Measurements from ENCODE around the gene ZNF106. TPM values are rescaled to one million over a fixed set of nuclear protein-coding genes. Genes with fewer than 3 reads are reported as not detected.

Gene ZNF106
- total and polyA plus RNA-seq, 7 donors: 10.9 to 107 (median 69.4) TPM

GRCh38 chr15:42511007-42511391 is 20.1 kb upstream of the ZNF106 start:
- peak overlapping the region in 1 of 4 donors; percentile 8 for H3K4me3 ChIP-seq
- peaks cover 0 to 23% (median 19%) of the 10 kb centered on the region in 4 donors for H3K4me1 ChIP-seq
- DNase-seq: no peak
- peaks cover 0 to 29% (median 3%) of the 10 kb centered on the region in 4 donors for H3K36me3 ChIP-seq
- no peaks in the 10 kb centered on the region for H3K27me3 ChIP-seq
- peak in 1 of 4 donors; percentile 45 for TF ChIP-seq POLR2AphosphoS5 (IDR thresholded peaks at IDR 0.05)
- no peak for TF ChIP-seq POLR2A (IDR thresholded peaks at IDR 0.05)
- 61 to 81% methylated on average over 4 of the region's 4 CpGs for WGBS, 2 donors
- no peaks in the 10 kb centered on the region for H3K9me3 ChIP-seq
- intact Hi-C loops (cut with DNase I): no loop called here
- peak overlapping the region in 3 of 4 donors; percentile 45 to 60 (median 46) for H3K27ac ChIP-seq

GRCh38 chr15:42510258-42511006 is 19.5 kb upstream of the ZNF106 start:
- TF ChIP-seq CTCF (IDR thresholded peaks at IDR 0.05): no peak
- no peak for TF ChIP-seq POLR2AphosphoS5 (IDR thresholded peaks at IDR 0.05)
- TF ChIP-seq POLR2A (IDR thresholded peaks at IDR 0.05): no peak
- Histone ChIP-seq H3K36me3 (peaks cover 0 to 23% (median under 1%) of the 10 kb centered on the region in 4 donors), H3K4me3 (no peak overlapping the region), H3K27ac (peak overlapping the region in 3 of 4 donors; percentile 45 to 60 (median 45)), H3K9me3 (no peaks in the 10 kb centered on the region), H3K4me1 (peaks cover 0 to 23% (median 19%) of the 10 kb centered on the region in 4 donors), H3K27me3 (no peaks in the 10 kb centered on the region)
- DNase-seq: no peak
- intact Hi-C loops (cut with DNase I): no loop called here
- WGBS, 2 donors: 90 to 96% methylated on average over 4 of the region's 4 CpGs

GRCh38 chr15:42508263-42508690 is 17.3 kb upstream of the ZNF106 start:
- Histone ChIP-seq H3K4me1 (peaks cover 0 to 30% (median 25%) of the 10 kb centered on the region in 4 donors), H3K27me3 (no peaks in the 10 kb centered on the region), H3K27ac (peak overlapping the region; percentile 2 to 69 (median 48)), H3K9me3 (no peaks in the 10 kb centered on the region), H3K36me3 (peaks cover 0 to 2% (median 0%) of the 10 kb centered on the region in 4 donors), H3K4me3 (no peak overlapping the region)
- DNase-seq: peak; percentile 81
- 80 to 81% methylated on average over 9 of the region's 9 CpGs for WGBS, 2 donors
- intact Hi-C loops (cut with DNase I): no loop called here
- TF ChIP-seq POLR2AphosphoS5 (IDR thresholded peaks at IDR 0.05): peak; percentile 30 to 63 (median 48)
- TF ChIP-seq CTCF (IDR thresholded peaks at IDR 0.05): no peak

GRCh38 chr15:42507514-42507913 is 16.6 kb upstream of the ZNF106 start:
- Histone ChIP-seq H3K27ac (peak overlapping the region in 2 of 4 donors; percentile 48 to 69), H3K27me3 (no peaks in the 10 kb centered on the region), H3K9me3 (no peaks in the 10 kb centered on the region), H3K4me3 (no peak overlapping the region), H3K36me3 (no peaks in the 10 kb centered on the region), H3K4me1 (peaks cover 0 to 33% (median 25%) of the 10 kb centered on the region in 4 donors)
- TF ChIP-seq EP300 (IDR thresholded peaks at IDR 0.05): no peak
- TF ChIP-seq POLR2A (IDR thresholded peaks at IDR 0.05): no peak
- TF ChIP-seq CTCF (IDR thresholded peaks at IDR 0.05): no peak
- no peak for TF ChIP-seq POLR2AphosphoS5 (IDR thresholded peaks at IDR 0.05)
- 86% methylated on average over 4 of the region's 4 CpGs for WGBS, 2 donors
- no peak for DNase-seq
- intact Hi-C loops (cut with DNase I): no loop called here

- WGBS, 2 donors: 68 to 70% methylated on average over 3 of the region's 3 CpGs
- peak overlapping the region in 2 of 4 donors; percentile 1 to 12 for H3K27ac ChIP-seq
Observed at GRCh38 chr15:42504631-42505030, 13.7 kb upstream of the ZNF106 start.

More at GRCh38 chr15:42504631-42505030, 13.7 kb upstream of the ZNF106 start:
- no peak for TF ChIP-seq POLR2AphosphoS5 (IDR thresholded peaks at IDR 0.05)
- TF ChIP-seq EP300 (IDR thresholded peaks at IDR 0.05): no peak
- TF ChIP-seq CTCF (IDR thresholded peaks at IDR 0.05): no peak
- TF ChIP-seq POLR2A (IDR thresholded peaks at IDR 0.05): no peak
- intact Hi-C loops (cut with DNase I): no loop called here
- Histone ChIP-seq H3K9me3 (no peaks in the 10 kb centered on the region), H3K36me3 (no peaks in the 10 kb centered on the region), H3K4me3 (no peak overlapping the region), H3K27me3 (no peaks in the 10 kb centered on the region), H3K4me1 (peaks cover 0 to 44% (median 29%) of the 10 kb centered on the region in 4 donors)
- no peak for DNase-seq

Measured in sigmoid colon (tissue), 7 donors.